GM18520 (cell line): ENCODE results near the gene OSBPL7.
"Not testable (repeated sequence)": the region's sequence is repeated elsewhere in the genome, so short reads cannot be mapped to it uniquely, and the experiment has no call there.

Experiments
- ATAC-seq: cut with Tn5 transposase; IDR thresholded peaks from one replicate; pipeline ENCODE4 v1.9.1; 2021; ENCODE audit not compliant: unreplicated experiment

The OSBPL7 gene

DNA sequence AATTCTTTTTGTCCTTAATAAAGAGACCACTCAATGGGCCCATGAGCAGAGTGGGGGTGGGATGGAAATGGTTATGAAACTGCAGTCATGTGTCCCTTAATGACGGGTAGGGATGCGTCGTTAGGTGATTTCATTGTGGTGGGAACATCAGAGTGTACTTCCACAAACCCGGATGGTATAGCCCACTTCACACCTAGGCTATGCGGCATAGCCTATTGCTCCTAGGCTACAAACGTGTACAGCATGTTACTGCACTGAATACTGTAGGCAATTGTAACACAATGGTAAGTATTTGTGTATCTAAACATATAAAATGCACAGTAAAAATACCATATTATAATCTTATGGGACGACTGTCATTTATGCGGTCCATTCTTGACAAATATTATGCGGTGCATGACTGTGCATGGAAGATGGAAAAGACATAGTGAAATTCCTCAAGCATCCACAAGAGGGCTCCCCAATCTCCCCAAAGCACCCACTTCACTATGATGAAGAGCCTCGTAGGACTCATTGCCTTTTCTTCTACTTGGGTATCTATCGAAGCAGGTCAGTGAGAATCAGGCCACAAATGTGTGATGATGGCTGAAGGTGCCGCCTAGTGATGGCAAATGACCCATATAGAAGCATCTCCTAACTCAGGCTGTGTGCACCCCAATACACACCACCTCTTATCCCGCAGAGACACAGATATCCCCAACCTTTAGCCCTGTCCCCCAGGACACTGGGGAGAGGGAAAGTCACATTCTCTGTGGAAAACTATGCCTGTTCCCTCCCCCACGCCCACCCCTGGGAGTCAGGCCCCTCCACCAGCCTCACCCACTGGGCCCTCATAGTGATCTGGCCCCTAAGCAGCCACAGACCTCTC, 45.0 kb downstream of the OSBPL7 start:
- ATAC-seq: no peak

DNA sequence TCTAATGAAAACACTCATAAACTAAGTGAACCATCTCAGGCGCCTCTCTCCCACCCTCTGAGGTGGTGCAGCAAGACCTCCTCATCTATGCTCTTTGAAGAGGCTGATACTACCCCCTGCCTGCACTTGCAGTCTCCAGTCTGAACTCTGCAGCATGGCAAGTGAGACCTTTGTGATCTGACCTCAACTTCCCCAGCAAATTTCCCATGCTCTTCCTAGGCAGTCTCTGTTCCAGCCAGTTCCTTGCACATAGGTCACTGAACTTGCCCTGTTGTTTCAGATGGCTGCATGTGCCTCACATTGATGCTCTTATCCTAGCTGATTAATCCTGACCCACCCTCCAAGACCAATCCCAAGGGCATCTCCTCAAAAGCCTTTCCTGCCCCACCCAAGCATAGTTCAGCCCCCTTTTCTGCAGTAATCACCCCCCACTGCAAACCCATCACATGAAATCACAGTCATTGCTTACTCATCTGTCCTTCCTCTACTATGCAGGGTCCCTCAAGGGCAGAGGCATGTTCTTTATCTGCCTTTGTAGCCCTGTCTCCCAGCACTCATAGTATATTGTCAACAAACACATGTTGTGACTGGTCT, 46.5 kb downstream of the OSBPL7 start:
- no peak for ATAC-seq

DNA sequence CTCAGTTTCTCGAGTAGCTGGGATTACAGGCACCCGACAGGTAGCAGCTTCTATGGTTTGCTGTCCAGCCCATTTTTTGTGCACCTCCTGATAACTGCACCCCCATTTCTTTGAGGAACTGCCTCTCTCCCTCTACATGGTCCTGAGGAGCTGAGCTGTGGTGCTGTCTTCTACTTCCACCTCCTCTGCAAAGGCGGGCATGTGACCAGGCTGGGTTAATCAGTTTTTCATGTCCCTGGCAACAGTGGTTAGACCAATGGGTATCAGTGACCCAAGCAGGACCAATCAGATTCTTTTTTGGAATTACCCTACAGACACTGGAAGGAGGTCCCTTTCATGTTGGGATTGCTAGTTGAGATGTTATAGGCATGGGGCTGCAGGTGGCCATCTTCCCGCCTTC, 47.3 kb downstream of the OSBPL7 start:
- ATAC-seq: no peak

DNA sequence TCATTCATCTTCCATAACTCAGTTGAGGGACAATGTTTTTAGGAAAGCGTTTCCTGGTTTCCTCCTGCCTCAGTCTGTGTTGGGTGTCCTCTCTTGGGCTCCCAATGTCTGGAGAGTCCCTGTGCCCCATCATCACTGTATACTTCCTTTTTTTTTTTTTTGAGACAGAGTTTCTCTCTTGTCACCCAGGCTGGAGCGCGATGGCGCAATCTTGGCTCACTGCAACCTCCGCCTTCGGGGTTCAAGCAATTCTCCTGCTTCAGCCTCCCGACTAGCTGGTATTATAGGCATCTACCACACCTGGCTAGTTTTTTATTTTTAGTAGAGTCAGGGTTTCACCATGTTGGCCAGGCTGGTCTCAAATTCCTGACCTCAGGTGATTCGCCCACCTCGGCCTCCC, 47.9 kb downstream of the OSBPL7 start:
- not testable (repeated sequence) for ATAC-seq

DNA sequence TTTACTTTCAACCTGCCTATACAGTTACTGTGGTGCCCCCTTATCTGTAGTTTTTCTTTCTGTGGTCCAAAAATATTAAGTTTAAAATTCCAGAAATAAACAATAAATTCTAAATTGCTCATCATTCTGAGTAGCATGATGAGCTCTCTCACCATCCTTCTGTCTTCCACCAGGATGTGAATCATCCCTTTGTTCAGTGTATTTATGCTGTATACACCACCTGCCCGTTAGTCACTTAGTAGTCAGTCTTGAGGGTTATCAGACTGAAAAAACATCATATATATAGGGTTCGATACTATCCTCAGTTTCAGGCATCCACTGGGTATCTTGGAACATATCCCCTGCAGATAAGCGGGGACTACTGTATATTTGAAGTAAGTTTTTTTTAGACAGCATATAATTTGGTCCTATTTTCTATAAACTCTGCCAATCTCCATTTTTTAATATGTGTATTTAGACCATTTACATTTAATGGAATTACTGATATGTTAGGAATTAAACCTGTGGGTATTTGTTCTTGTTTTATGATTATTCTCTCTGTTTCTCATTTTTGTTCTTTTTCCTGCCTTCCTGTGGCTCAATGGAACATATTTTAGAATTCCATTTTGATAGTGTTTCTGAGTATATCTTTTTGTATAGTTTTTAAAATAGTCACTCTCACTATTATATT, 57.5 kb downstream of the OSBPL7 start:
- ATAC-seq: no peak

DNA sequence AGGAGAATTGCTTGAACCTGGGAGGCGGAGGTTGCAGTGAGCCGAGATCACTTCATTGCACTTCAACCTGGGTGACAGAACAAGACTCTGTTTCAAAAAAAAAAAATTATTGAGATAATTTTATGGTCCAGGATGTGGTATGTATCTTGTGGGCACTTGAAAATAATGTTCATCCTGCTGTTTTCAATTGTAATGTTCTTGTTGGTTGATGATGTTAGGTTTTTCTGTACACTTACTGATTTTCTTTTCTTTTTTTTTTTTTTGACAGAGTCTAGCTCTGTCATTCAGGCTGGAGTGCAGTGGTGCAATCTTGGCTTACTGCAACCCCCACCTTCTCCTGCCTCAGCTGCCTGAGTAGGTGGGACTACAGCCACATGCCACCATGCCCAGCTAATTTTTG, 58.9 kb downstream of the OSBPL7 start:
- ATAC-seq: no peak

DNA sequence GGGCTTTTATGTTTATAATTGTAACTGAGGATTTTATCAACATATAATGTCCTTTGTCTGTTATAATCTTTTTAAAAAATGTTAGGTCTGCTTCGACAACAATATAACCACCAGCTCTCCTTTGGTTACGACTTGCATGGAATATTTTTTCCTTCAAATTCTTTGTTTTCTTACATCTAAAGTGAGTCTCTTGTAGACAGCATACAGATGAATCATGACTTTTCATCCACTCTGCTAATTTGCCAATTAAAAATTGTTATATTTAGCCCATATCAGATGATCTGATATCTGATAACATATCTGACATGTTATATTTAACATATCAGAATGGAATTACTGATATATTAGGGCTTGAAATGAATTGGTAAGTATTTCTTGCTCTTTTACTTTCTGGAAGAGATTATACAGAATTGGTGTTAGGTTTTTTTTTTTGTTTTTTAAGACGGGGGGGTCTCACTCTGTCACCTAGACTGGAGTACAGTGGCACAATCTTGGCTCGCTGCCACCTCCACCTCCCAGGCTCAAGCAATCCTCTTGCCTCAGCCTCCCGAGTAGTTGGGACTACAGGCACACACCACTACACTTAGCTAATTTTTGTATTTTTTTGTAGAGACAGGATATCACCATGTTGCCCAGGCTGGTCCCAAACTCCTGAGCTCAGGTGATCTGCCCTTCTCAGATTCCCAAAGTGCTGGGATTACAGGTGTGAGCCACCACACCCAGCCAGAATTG, 61.0 kb downstream of the OSBPL7 start:
- ATAC-seq: no peak

DNA sequence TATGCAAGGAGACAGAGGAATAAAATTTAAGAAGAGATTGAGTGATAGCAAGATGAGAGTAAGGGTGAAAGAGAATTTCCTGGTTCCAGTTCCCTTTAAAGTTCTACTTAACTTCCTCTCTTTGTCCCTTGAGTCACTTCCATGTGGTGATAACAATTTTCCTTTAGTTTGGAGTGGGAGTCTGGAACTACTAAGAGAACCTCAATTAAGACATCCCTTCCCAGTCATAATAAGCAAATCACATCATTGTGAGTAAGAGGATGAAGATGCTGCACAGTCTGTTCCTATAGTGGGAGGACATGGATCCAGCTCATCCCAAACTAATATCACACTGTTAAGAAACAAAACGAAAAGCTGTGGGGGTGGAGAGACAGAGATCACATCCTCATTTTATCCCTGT, 64.2 kb downstream of the OSBPL7 start:
- ATAC-seq: no peak
